ENCODE data around the gene DDIT4. TPM values are rescaled to one million over a fixed set of nuclear protein-coding genes. Genes with fewer than 3 reads are reported as not detected.
A peak's percentile ranks its signal among the peaks of the same experiment; 100 is the strongest.

DDIT4 gene
- total and polyA plus RNA-seq, 2 experiments from 2014 or later: 114 to 136 TPM

GRCh38 chr10:72265990-72266865, 7.5 kb upstream of the DDIT4 start:
- Mint-ChIP-seq H3K36me3 (ENCODE audit: low read depth) (peaks cover 6% of the 10 kb centered on the region; the same call in 1 of the 3 replicates), H3K4me1 (peaks cover 49% of the 10 kb centered on the region), H3K4me3 (no peak overlapping the region), H3K9me3 (no peaks in the 10 kb centered on the region; the same call in 2 of the 3 replicates), H3K27ac (no peak overlapping the region), H3K27me3 (ENCODE audit: insufficient read depth, low read depth, poor library complexity) (peaks cover 18% of the 10 kb centered on the region)
- DNase-seq (ENCODE audit: low spot score): peak; percentile 16
- Histone ChIP-seq H3F3A (replicated peaks; ENCODE audit: low read depth) (peaks cover 21% of the 10 kb centered on the region), H3K27me3 (ENCODE audit: insufficient read depth) (no peaks in the 10 kb centered on the region), H3K27ac (ENCODE audit: low read depth) (no peak overlapping the region), H3K4me2 (peak overlapping the region; percentile 43; the same call in 1 of the 2 replicates), H3K9me2 (ENCODE audit: insufficient read depth) (0 out of 2 replicates have a peak, but pooled peaks cover 2% of the 10 kb centered on the region), H3K36me3 (ENCODE audit: insufficient read depth) (no peaks in the 10 kb centered on the region), H3K4me3 (no peak overlapping the region), H2AFZ (peak overlapping the region; percentile 87), H4K20me1 (replicated peaks; ENCODE audit: insufficient read depth) (no peaks in the 10 kb centered on the region), H3K79me2 (replicated peaks; ENCODE audit: insufficient read depth) (no peaks in the 10 kb centered on the region), H3K4me1 (ENCODE audit: insufficient read depth) (peaks cover 34% of the 10 kb centered on the region)
- TF ChIP-seq STAT1 (IDR thresholded peaks at IDR 0.05; ENCODE audit: unreplicated experiment): no peak
- no peak for TF ChIP-seq EZH2 (IDR thresholded peaks at IDR 0.05; ENCODE audit: low read depth, unreplicated experiment)
- no peak for TF ChIP-seq REST (IDR thresholded peaks at IDR 0.05; ENCODE audit: unreplicated experiment)
- TF ChIP-seq ZNF114 (CRISPR knock-in tag; IDR thresholded peaks at IDR 0.05): no peak
- no peak for TF ChIP-seq ZNF462 (CRISPR knock-in tag; IDR thresholded peaks at IDR 0.05)
- TF ChIP-seq CREB1 (CRISPR knock-in tag; IDR thresholded peaks at IDR 0.05; ENCODE audit: low read depth): no peak
- no peak for ATAC-seq

All from GM23338 (cell line).